Suprapubic skin (tissue), 4 donors: ENCODE measurements around the gene DCP1B.

Experiments
- CTCF ChIP-seq, 2 donors: fragments of 200-600 bp in 1 of 2; fragments of 450-650 bp in 1 of 2; sonication (generic) in 1 of 2; IDR thresholded peaks; one replicate each; pipeline ENCODE4 v1.5.1; 2016 to 2019; ENCODE audit warnings: antibody characterized with exemption in 2 of 2, mild to moderate bottlenecking in 1 of 2, moderate library complexity in 1 of 2
- POLR2A ChIP-seq, 2 donors: fragments of 450-650 bp; IDR thresholded peaks; one replicate each; pipeline ENCODE4 v1.6.1; 2017; ENCODE audit warnings: antibody characterized with exemption in 2 of 2, mild to moderate bottlenecking in 2 of 2, moderate library complexity in 2 of 2
- POLR2AphosphoS5 ChIP-seq, 3 donors: sonication (generic); formaldehyde crosslinking; IDR thresholded peaks; one replicate each; pipeline ENCODE4 v1.6.1; 2017; ENCODE audit warnings: antibody characterized with exemption in 3 of 3

- no peak for TF ChIP-seq CTCF (IDR thresholded peaks at IDR 0.05)
- TF ChIP-seq POLR2A (IDR thresholded peaks at IDR 0.05): no peak
- no peak for TF ChIP-seq POLR2AphosphoS5 (IDR thresholded peaks at IDR 0.05)
Measured at GRCh38 chr12:2013527-2014223, 9.4 kb upstream of the DCP1B start.
